ENCODE data around the gene CAMTA1. TPM values are rescaled to one million over a fixed set of nuclear protein-coding genes. Genes with fewer than 3 reads are reported as not detected.

Gene CAMTA1
- total and polyA plus RNA-seq, 4 donors = 18.0 to 93.5 (median 35.8) TPM

DNA sequence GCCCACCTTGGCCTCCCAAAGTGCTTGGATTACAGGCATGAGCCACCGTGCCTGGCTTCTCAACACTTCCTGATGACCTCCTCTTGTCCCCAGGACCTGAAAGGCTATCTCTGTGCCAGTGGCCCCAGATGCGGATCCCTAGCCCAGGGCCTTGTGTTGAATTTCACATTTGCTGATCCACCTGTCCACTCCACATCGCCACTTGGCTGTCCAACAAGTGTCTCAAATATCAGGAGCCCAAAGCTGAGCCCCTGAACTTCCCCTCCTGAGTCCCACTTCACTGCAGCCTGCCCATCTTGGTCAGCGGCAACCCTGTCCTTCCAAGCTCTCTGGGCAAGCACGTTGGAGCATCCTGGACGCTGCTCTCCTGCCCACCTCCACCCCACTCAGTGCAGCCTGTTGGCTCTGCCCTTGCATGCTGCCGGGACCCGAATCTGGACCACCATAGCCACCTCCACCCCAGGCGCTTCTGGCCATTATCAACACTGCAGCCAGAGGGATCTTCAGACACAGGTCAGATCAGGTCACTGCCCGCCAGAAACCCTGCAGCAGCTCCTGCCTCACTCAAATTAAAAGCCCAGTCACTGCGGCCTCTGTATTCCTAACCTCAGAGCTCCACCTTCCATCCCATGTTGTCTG is 633.3 kb downstream of the CAMTA1 start:
- Histone ChIP-seq H3K27ac (ENCODE audit: low read depth in 1 of 2, low read length in 2 of 2) (no peak overlapping the region), H3K27me3 (ENCODE audit: control insufficient read depth in 4 of 4, insufficient read depth in 4 of 4, low read length in 3 of 4) (no peaks in the 10 kb centered on the region), H3K9me3 (ENCODE audit: control insufficient read depth in 4 of 4, low read length in 3 of 4) (peaks cover 0 to 3% (median 0%) of the 10 kb centered on the region in 4 donors), H3K9ac (ENCODE audit: low read depth in 1 of 2, low read length in 2 of 2) (no peak overlapping the region), H3K4me1 (ENCODE audit: control insufficient read depth in 4 of 4, insufficient read depth in 4 of 4, low read length in 3 of 4) (no peaks in the 10 kb centered on the region), H3K4me3 (ENCODE audit: low read depth in 1 of 3, low read length in 3 of 3) (no peak overlapping the region), H3K36me3 (ENCODE audit: control insufficient read depth in 4 of 4, insufficient read depth in 3 of 4, low read depth in 1 of 4, low read length in 3 of 4) (no peaks in the 10 kb centered on the region)
- DNase-seq (ENCODE audit: low spot score) = peak; percentile 9
- TF ChIP-seq FOXA1 (IDR thresholded peaks at IDR 0.05) (no peak), EGR1 (IDR thresholded peaks at IDR 0.05; ENCODE audit: low read depth in 2 of 2) (no peak), NR2F2 (IDR thresholded peaks at IDR 0.05) (no peak), GABPA (IDR thresholded peaks at IDR 0.05 in 1 of 2, conservative IDR thresholded peaks at IDR 0.05 in 1 of 2) (no peak), RXRA (IDR thresholded peaks at IDR 0.05) (no peak), JUND (IDR thresholded peaks at IDR 0.05) (no peak), HNF4A (conservative IDR thresholded peaks at IDR 0.05) (no peak), HNF4G (IDR thresholded peaks at IDR 0.05) (no peak), RAD21 (IDR thresholded peaks at IDR 0.05) (no peak), SP1 (IDR thresholded peaks at IDR 0.05) (no peak)
- TF ChIP-seq, protein P1, sequence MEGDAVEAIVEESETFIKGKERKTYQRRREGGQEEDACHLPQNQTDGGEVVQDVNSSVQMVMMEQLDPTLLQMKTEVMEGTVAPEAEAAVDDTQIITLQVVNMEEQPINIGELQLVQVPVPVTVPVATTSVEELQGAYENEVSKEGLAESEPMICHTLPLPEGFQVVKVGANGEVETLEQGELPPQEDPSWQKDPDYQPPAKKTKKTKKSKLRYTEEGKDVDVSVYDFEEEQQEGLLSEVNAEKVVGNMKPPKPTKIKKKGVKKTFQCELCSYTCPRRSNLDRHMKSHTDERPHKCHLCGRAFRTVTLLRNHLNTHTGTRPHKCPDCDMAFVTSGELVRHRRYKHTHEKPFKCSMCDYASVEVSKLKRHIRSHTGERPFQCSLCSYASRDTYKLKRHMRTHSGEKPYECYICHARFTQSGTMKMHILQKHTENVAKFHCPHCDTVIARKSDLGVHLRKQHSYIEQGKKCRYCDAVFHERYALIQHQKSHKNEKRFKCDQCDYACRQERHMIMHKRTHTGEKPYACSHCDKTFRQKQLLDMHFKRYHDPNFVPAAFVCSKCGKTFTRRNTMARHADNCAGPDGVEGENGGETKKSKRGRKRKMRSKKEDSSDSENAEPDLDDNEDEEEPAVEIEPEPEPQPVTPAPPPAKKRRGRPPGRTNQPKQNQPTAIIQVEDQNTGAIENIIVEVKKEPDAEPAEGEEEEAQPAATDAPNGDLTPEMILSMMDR (IDR thresholded peaks at IDR 0.05; ENCODE audit: low read depth, low read length, missing input control) = no peak
- TF ChIP-seq, protein P2, sequence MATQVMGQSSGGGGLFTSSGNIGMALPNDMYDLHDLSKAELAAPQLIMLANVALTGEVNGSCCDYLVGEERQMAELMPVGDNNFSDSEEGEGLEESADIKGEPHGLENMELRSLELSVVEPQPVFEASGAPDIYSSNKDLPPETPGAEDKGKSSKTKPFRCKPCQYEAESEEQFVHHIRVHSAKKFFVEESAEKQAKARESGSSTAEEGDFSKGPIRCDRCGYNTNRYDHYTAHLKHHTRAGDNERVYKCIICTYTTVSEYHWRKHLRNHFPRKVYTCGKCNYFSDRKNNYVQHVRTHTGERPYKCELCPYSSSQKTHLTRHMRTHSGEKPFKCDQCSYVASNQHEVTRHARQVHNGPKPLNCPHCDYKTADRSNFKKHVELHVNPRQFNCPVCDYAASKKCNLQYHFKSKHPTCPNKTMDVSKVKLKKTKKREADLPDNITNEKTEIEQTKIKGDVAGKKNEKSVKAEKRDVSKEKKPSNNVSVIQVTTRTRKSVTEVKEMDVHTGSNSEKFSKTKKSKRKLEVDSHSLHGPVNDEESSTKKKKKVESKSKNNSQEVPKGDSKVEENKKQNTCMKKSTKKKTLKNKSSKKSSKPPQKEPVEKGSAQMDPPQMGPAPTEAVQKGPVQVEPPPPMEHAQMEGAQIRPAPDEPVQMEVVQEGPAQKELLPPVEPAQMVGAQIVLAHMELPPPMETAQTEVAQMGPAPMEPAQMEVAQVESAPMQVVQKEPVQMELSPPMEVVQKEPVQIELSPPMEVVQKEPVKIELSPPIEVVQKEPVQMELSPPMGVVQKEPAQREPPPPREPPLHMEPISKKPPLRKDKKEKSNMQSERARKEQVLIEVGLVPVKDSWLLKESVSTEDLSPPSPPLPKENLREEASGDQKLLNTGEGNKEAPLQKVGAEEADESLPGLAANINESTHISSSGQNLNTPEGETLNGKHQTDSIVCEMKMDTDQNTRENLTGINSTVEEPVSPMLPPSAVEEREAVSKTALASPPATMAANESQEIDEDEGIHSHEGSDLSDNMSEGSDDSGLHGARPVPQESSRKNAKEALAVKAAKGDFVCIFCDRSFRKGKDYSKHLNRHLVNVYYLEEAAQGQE (IDR thresholded peaks at IDR 0.05) = no peak
- TF ChIP-seq, protein P3, sequence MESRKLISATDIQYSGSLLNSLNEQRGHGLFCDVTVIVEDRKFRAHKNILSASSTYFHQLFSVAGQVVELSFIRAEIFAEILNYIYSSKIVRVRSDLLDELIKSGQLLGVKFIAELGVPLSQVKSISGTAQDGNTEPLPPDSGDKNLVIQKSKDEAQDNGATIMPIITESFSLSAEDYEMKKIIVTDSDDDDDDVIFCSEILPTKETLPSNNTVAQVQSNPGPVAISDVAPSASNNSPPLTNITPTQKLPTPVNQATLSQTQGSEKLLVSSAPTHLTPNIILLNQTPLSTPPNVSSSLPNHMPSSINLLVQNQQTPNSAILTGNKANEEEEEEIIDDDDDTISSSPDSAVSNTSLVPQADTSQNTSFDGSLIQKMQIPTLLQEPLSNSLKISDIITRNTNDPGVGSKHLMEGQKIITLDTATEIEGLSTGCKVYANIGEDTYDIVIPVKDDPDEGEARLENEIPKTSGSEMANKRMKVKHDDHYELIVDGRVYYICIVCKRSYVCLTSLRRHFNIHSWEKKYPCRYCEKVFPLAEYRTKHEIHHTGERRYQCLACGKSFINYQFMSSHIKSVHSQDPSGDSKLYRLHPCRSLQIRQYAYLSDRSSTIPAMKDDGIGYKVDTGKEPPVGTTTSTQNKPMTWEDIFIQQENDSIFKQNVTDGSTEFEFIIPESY (IDR thresholded peaks at IDR 0.05) = no peak
- TF ChIP-seq, protein P4, sequence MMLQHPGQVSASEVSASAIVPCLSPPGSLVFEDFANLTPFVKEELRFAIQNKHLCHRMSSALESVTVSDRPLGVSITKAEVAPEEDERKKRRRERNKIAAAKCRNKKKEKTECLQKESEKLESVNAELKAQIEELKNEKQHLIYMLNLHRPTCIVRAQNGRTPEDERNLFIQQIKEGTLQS (IDR thresholded peaks at IDR 0.05) = no peak
- TF ChIP-seq, protein P5, sequence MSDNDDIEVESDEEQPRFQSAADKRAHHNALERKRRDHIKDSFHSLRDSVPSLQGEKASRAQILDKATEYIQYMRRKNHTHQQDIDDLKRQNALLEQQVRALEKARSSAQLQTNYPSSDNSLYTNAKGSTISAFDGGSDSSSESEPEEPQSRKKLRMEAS (IDR thresholded peaks at IDR 0.05) = no peak
- 71% methylated on average over 11 of the region's 11 CpGs for WGBS

DNA sequence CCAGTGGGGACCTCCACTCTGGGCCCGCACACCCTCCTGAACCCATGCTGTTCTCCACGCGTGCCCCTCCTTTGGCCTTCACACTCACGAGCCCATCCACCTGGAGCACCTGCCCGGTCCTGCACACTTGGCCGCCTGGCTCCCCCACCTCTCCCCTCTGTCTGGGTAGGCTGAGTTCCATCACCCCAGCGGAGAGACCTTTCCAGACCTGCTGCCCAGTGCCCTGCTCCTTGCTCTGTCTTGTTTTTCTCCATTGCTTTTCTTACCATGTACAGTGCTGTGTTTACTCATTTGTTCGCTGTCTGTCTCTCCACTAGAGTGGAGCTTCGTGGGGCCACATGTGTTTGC is 634.8 kb downstream of the CAMTA1 start:
- no peak for DNase-seq (ENCODE audit: low spot score)
- TF ChIP-seq, protein P4 (IDR thresholded peaks at IDR 0.05) = no peak
- no peak for TF ChIP-seq JUND (IDR thresholded peaks at IDR 0.05)
- no peak for TF ChIP-seq GABPA (IDR thresholded peaks at IDR 0.05 in 1 of 2, conservative IDR thresholded peaks at IDR 0.05 in 1 of 2)
- TF ChIP-seq TAF1 (conservative IDR thresholded peaks at IDR 0.05) = no peak
- TF ChIP-seq YY1 (IDR thresholded peaks at IDR 0.05) = no peak
- no peak for TF ChIP-seq HNF4G (IDR thresholded peaks at IDR 0.05)
- TF ChIP-seq RXRA (IDR thresholded peaks at IDR 0.05) = no peak
- TF ChIP-seq, protein P2 (IDR thresholded peaks at IDR 0.05) = no peak
- no peak for TF ChIP-seq FOXA2 (IDR thresholded peaks at IDR 0.05)

More for the DNA sequence above, 634.8 kb downstream of the CAMTA1 start:
- Histone ChIP-seq H3K9me3 (ENCODE audit: control insufficient read depth in 4 of 4, low read length in 3 of 4) (peaks cover 0 to 3% (median 0%) of the 10 kb centered on the region in 4 donors), H3K4me3 (ENCODE audit: low read depth in 1 of 3, low read length in 3 of 3) (no peak overlapping the region), H3K4me1 (ENCODE audit: control insufficient read depth in 4 of 4, insufficient read depth in 4 of 4, low read length in 3 of 4) (no peaks in the 10 kb centered on the region), H3K27me3 (ENCODE audit: control insufficient read depth in 4 of 4, insufficient read depth in 4 of 4, low read length in 3 of 4) (no peaks in the 10 kb centered on the region), H3K27ac (ENCODE audit: low read depth in 1 of 2, low read length in 2 of 2) (no peak overlapping the region), H3K36me3 (ENCODE audit: control insufficient read depth in 4 of 4, insufficient read depth in 3 of 4, low read depth in 1 of 4, low read length in 3 of 4) (no peaks in the 10 kb centered on the region), H3K9ac (ENCODE audit: low read depth in 1 of 2, low read length in 2 of 2) (no peak overlapping the region)
- WGBS = 82% methylated on average over 9 of the region's 9 CpGs

Data from liver (tissue), 9 donors.